DOHH2 (cell line): ENCODE results near the gene SNRNP48.

Source experiments
- EZH2phosphoT487 ChIP-seq: fragments of 200-600 bp; sonication (generic); IDR thresholded peaks from 2 replicates; pipeline ENCODE4 v1.6.1; 2017; ENCODE audit warnings: borderline replicate concordance, mild to moderate bottlenecking, antibody characterized with exemption, low read length, moderate library complexity, mixed read lengths
- TF ChIP-seq, protein P1 (sequence below): fragments of 200-600 bp; sonication (generic); IDR thresholded peaks from one replicate; pipeline ENCODE4 v1.5.1; 2014; ENCODE audit warnings: antibody characterized with exemption, mild to moderate bottlenecking, low read depth, low read length; ENCODE audit not compliant: poor library complexity, severe bottlenecking

- TF ChIP-seq, protein P1, sequence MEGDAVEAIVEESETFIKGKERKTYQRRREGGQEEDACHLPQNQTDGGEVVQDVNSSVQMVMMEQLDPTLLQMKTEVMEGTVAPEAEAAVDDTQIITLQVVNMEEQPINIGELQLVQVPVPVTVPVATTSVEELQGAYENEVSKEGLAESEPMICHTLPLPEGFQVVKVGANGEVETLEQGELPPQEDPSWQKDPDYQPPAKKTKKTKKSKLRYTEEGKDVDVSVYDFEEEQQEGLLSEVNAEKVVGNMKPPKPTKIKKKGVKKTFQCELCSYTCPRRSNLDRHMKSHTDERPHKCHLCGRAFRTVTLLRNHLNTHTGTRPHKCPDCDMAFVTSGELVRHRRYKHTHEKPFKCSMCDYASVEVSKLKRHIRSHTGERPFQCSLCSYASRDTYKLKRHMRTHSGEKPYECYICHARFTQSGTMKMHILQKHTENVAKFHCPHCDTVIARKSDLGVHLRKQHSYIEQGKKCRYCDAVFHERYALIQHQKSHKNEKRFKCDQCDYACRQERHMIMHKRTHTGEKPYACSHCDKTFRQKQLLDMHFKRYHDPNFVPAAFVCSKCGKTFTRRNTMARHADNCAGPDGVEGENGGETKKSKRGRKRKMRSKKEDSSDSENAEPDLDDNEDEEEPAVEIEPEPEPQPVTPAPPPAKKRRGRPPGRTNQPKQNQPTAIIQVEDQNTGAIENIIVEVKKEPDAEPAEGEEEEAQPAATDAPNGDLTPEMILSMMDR, result no peak
- TF ChIP-seq EZH2phosphoT487, result no peak
Measured at GRCh38 chr6:7542065-7542873, 47.7 kb upstream of the SNRNP48 start.
